Kidney (tissue), 14 donors: Measurements from ENCODE around the gene MS4A14. TPM values are rescaled to one million over a fixed set of nuclear protein-coding genes. Genes with fewer than 3 reads are reported as not detected.
"Not testable (repeated sequence)": the region's sequence is repeated elsewhere in the genome, so short reads cannot be mapped to it uniquely, and the experiment has no call there.

Experiments
- DNase-seq, 5 donors: peaks; one replicate each; pipeline ENCODE4 v3.0.0-alpha.2; 2013 to 2020
- FAIRE-seq: peaks from 2 replicates; lab custom pipeline; 2012; peaks lifted over from hg19 to GRCh38; lab: Jason Lieb, UNC
- H3K27ac ChIP-seq, 2 donors: one replicate each; pipeline ENCODE4 v1.7.0; 2013; ENCODE audit warnings: low read depth in 2 of 2, low read length in 2 of 2, inconsistent platforms in 1 of 2
- H3K27me3 ChIP-seq: one replicate; pipeline ENCODE4 v1.7.1; 2013; ENCODE audit warnings: low read length, inconsistent platforms; ENCODE audit not compliant: control insufficient read depth, insufficient read depth
- H3K36me3 ChIP-seq, 3 donors: one replicate each; pipeline versions ENCODE4 v1.7.0 to v1.7.1; 2013; ENCODE audit warnings: low read length in 3 of 3, control low read depth in 1 of 3, inconsistent platforms in 1 of 3; ENCODE audit not compliant: insufficient read depth in 3 of 3, control insufficient read depth in 2 of 3
- H3K4me1 ChIP-seq, 3 donors: one replicate each; pipeline versions ENCODE4 v1.7.0 to v1.7.1; 2013; ENCODE audit warnings: low read length in 3 of 3, inconsistent platforms in 1 of 3, low read depth in 1 of 3; ENCODE audit not compliant: control insufficient read depth in 2 of 3, insufficient read depth in 2 of 3
- H3K4me3 ChIP-seq, 3 donors: one replicate each; pipeline versions ENCODE4 v1.7.0 to v1.8.1; 2013; ENCODE audit warnings: low read length in 3 of 3, control low read depth in 1 of 3, inconsistent platforms in 1 of 3
- H3K9ac ChIP-seq, 3 donors: one replicate each; pipeline versions ENCODE4 v1.7.0 to v1.7.1; 2013; ENCODE audit warnings: low read length in 3 of 3, control low read depth in 1 of 3, inconsistent platforms in 1 of 3
- H3K9me3 ChIP-seq, 3 donors: one replicate each; pipeline versions ENCODE4 v1.7.0 to v1.7.1; 2013; ENCODE audit warnings: low read length in 3 of 3, control low read depth in 1 of 3, inconsistent platforms in 1 of 3; ENCODE audit not compliant: control insufficient read depth in 2 of 3, insufficient read depth in 1 of 3
- intact Hi-C: fragments of 100-400 bp; cut with DNase I; formaldehyde crosslinking; loops from one replicate; pipeline ENCODE4 v1.11.1; 2022
- polyA plus RNA-seq: library from polyadenylated mRNA; stranded (reverse); fragments of 350-450 nt; fragmentation: Illumina TruSeq; extraction: RNeasy Lipid Tissue Mini Kit (QIAGEN cat#74804); gene quantifications from one replicate; pipeline ENCODE4 v1.2.3, GENCODE V29; 2014; ENCODE audit warnings: low read depth, low replicate concordance; ENCODE audit not compliant: insufficient read depth
- total RNA-seq: library from RNA; stranded (reverse); fragmentation: NEBNext Ultra II Directional; extraction: Animal tissue kit (Norgen Biotek cat#: 25700); gene quantifications from one replicate; pipeline ENCODE4 v1.2.1, GENCODE V29; 2021
- TF ChIP-seq, protein P1 (sequence below): IDR thresholded peaks from 3 replicates; pipeline ENCODE4 v1.5.1; 2012; ENCODE audit warnings: mild to moderate bottlenecking, moderate library complexity, borderline replicate concordance; ENCODE audit not compliant: insufficient read depth; ENCODE audit errors: extremely low read depth
- donor health status: control.
- donor health status: control.
- donor health status: control.
- donor health status: control.
- donor health status: control.
- donor health status: DM: yes; HTN: yes; CAD: no.
- donor health status: Normal renal cell carcinoma (clear cell type).

The MS4A14 gene
- total and polyA plus RNA-seq, 2 donors from 2014 or later = 0.34 to 2.1 TPM

DNA sequence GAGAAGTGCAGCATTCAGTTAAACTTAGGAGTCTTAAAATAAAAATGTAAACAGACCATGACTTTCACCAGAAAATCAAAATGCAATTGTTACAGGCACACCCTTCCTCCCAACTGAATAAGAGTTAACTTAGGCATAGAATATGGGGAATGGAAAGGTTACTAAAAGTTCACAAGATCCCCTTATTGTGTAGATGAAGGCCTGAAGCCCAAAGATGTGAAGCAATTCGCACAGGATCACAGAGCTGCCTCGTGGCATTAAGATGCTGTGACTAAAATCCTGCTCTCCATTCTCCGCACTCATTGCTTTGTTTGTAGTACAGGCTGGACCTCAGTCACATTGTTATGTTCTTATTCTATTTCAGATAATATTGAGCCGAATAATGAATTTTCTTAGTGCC is 37.1 kb downstream of the MS4A14 start:
- H3K27ac ChIP-seq = no peak overlapping the region
- intact Hi-C loops = no loop called here
- no peak for FAIRE-seq
- no peaks in the 10 kb centered on the region for H3K36me3 ChIP-seq
- DNase-seq = no peak
- no peak overlapping the region for H3K9ac ChIP-seq
- no peaks in the 10 kb centered on the region for H3K9me3 ChIP-seq
- H3K4me1 ChIP-seq = peaks cover 0 to 12% (median 4%) of the 10 kb centered on the region in 3 donors
- TF ChIP-seq, protein P1, sequence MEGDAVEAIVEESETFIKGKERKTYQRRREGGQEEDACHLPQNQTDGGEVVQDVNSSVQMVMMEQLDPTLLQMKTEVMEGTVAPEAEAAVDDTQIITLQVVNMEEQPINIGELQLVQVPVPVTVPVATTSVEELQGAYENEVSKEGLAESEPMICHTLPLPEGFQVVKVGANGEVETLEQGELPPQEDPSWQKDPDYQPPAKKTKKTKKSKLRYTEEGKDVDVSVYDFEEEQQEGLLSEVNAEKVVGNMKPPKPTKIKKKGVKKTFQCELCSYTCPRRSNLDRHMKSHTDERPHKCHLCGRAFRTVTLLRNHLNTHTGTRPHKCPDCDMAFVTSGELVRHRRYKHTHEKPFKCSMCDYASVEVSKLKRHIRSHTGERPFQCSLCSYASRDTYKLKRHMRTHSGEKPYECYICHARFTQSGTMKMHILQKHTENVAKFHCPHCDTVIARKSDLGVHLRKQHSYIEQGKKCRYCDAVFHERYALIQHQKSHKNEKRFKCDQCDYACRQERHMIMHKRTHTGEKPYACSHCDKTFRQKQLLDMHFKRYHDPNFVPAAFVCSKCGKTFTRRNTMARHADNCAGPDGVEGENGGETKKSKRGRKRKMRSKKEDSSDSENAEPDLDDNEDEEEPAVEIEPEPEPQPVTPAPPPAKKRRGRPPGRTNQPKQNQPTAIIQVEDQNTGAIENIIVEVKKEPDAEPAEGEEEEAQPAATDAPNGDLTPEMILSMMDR = no peak
- no peak overlapping the region for H3K4me3 ChIP-seq
- no peaks in the 10 kb centered on the region for H3K27me3 ChIP-seq

- no peak for FAIRE-seq
- Histone ChIP-seq H3K9me3 (no peaks in the 10 kb centered on the region), H3K4me3 (no peak overlapping the region), H3K4me1 (peaks cover 0 to 3% (median 0%) of the 10 kb centered on the region in 3 donors), H3K27ac (no peak overlapping the region), H3K36me3 (no peaks in the 10 kb centered on the region), H3K27me3 (no peaks in the 10 kb centered on the region), H3K9ac (no peak overlapping the region)
- TF ChIP-seq, protein P1 = no peak
- DNase-seq = no peak
- intact Hi-C loops = no loop called here
Observed at GRCh38 chr11:60447070-60447469, 50.8 kb downstream of the MS4A14 start.

GRCh38 chr11:60447846-60448245 is 51.6 kb downstream of the MS4A14 start:
- FAIRE-seq = no peak
- H3K27ac ChIP-seq = no peak overlapping the region
- no peaks in the 10 kb centered on the region for H3K9me3 ChIP-seq
- H3K27me3 ChIP-seq = no peaks in the 10 kb centered on the region
- DNase-seq = no peak
- intact Hi-C loops = no loop called here
- no peak overlapping the region for H3K4me3 ChIP-seq
- no peak overlapping the region for H3K9ac ChIP-seq
- H3K36me3 ChIP-seq = no peaks in the 10 kb centered on the region
- H3K4me1 ChIP-seq = peaks cover 0 to 3% (median 0%) of the 10 kb centered on the region in 3 donors
- TF ChIP-seq, protein P1 = no peak

DNA sequence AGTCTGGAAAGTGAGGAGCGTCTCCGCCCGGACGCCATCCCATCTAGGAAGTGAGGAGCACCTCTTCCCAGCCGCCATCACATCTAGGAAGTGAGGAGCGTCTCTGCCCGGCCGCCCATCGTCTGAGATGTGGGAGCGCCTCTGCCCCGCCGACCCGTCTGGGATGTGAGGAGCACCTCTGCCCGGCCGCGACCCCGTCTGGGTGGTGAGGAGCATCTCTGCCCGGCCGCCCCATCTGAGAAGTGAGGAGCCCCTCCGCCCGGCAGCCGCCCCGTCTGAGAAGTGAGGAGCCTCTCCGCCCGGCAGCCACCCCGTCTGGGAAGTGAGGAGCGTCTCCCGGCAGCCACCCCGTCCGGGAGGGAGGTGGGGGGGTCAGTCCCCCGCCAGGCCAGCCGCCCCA is 54.9 kb downstream of the MS4A14 start:
- H3K4me1 ChIP-seq, H3K4me3 ChIP-seq, H3K9ac ChIP-seq, H3K36me3 ChIP-seq, H3K27ac ChIP-seq, FAIRE-seq, intact Hi-C loops, H3K9me3 ChIP-seq, H3K27me3 ChIP-seq: not testable (repeated sequence)
- DNase-seq = peak in 1 of 5 donors; percentile 68
